Nasal cavity respiratory epithelium epithelial cell of viscerocranial mucosa (primary cell): ENCODE results near the gene ZNF891. TPM values are rescaled to one million over a fixed set of nuclear protein-coding genes. Genes with fewer than 3 reads are reported as not detected.

ENCODE experiments used
- total RNA-seq: library from RNA; depleted of rRNA; stranded (reverse); fragments of >200 nt; gene quantifications from 2 replicates; pipeline ENCODE4 v1.2.3, GENCODE V29; 2014

The ZNF891 gene
- 0.34 and 1.6 TPM in 2 replicates for total RNA-seq

DNA sequence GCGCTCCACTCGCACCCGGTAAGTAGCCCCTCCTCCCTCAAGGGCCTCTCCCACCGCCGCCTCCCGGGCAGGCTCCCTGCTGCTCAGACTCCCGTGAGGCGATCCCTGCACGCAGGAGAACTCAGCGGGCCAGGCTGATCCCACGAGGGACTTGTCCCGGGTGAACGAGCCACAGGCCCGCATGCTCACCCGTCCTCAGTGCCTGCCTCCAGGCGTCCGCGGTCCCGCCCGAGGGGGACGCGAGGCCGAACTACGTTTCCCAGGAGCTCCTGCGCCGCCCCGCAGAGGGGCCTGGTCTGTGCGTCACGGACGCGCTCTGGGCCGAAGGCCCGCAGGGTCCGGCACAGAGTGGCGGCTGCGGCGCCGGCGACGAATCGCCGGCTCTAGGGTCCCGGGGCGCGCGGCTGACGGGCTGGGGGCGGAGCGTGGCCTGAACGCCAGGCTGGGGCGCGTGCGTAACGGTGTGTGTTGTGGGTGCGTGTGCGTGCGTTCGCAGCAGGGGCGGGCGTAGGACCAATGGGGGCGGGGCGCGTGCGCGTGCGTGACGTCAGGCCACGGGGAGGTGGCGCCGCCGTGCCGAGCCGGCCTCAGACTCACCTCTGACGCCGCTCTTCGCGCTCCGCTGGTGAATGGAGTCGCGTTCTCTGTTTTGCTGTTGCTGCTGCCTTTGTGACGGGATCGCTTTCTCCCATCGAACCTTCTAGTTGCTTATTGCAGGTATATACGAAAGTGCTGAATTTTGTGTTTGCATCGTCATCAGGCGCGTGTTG is at the start of gene ZNF891, which contains the start of gene ZNF10:
ZNF891 (minus strand) TSS at position 237 of the 770 bp plus-strand sequence. CDS start 8,356 bp downstream, outside the sequence.
ZNF10 (plus strand) TSS at position 590 of the 770 bp plus-strand sequence. CDS start 13,866 bp downstream, outside the sequence.

DNA sequence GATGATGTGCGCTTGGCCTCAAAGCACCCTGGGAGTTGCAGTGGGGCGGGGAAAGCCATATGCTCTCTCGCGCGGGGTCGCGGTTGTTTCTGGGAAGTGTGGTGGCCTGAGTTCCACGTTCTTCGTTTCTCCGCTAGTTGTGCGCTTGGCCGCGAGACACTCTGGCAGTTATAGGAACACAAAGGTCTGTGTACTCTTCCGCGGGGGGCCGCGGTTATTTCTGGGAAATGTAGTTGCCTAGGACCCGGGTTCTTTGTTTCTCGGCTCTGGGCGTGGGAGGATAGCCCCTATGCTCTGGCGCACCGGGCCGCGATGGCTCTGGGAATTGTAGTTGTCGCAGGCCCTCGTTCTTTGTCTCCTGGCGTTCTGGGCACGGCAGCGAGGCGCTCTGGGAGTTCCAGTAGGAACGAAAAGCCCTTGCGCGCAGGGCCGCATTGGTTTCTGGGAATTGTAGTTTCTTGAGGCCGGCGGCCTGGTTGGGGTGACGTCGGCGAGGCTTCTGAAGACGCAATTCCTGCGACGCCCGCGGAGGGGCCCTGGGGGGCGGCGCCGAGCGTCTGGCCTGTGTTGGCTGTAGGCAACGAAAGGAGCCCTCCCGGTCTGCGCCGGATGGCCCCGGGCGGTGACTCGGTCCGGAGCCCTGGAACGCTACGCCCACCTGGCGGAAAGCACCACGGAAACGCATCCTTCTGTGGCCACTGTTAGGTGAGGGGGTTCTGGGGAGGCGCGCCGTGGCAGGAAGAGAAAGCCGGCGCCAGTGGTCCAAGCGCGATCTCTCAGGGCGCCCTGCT is 49.5 kb downstream of the ZNF891 start, which contains the start of gene ZNF140:
ZNF140 (plus strand) TSS at position 556 of the 791 bp plus-strand sequence. CDS start 398 bp downstream, outside the sequence.

Other genes with a start within 250 kb of the ZNF891 start
- gene CHFR, start 242.7 kb downstream of the ZNF891 start, total RNA-seq: 33.8 and 45.5 TPM in 2 replicates
- 5.5 and 17.2 TPM in 2 replicates for gene ZNF605, start 174.0 kb downstream of the ZNF891 start, total RNA-seq
- 16.7 and 24.6 TPM in 2 replicates for gene ZNF26, start 143.9 kb downstream of the ZNF891 start, total RNA-seq
- gene ZNF84, start 92.8 kb downstream of the ZNF891 start, total RNA-seq: 22.9 and 44.0 TPM in 2 replicates
- gene ZNF140, start 49.4 kb downstream of the ZNF891 start, total RNA-seq: 37.3 and 43.2 TPM in 2 replicates
- 4.8 and 8.1 TPM in 2 replicates for gene ZNF10, start 353 bp upstream of the ZNF891 start, total RNA-seq
- 20.5 and 33.8 TPM in 2 replicates for gene ZNF268, start 51.2 kb upstream of the ZNF891 start, total RNA-seq
- gene ANHX, start 105.6 kb upstream of the ZNF891 start, total RNA-seq: not detected in 2 replicates